GM18520 (cell line): ENCODE measurements around the gene UFL1.

ENCODE experiments used
- ATAC-seq: cut with Tn5 transposase; IDR thresholded peaks from one replicate; pipeline ENCODE4 v1.9.1; 2021; ENCODE audit not compliant: unreplicated experiment

Gene UFL1

GRCh38 chr6:96571551-96571950 is 49.9 kb downstream of the UFL1 start:
- no peak for ATAC-seq

- no peak for ATAC-seq
These were observed 53.8 kb downstream of the UFL1 start for GRCh38 chr6:96575359-96575758.

- ATAC-seq = no peak
These were observed 54.6 kb downstream of the UFL1 start for GRCh38 chr6:96576221-96576620.

GRCh38 chr6:96582021-96582420 is 60.4 kb downstream of the UFL1 start:
- no peak for ATAC-seq

- ATAC-seq = no peak
These were observed 60.8 kb downstream of the UFL1 start for GRCh38 chr6:96582436-96582835.

GRCh38 chr6:96604420-96604819 is 82.8 kb downstream of the UFL1 start:
- ATAC-seq = no peak
